Measurements from ENCODE around the gene SECISBP2L.

SECISBP2L gene

GRCh38 chr15:49044766-49045606 lies 1.3 kb downstream of the SECISBP2L start:
- no peak for TF ChIP-seq CTCF (IDR thresholded peaks at IDR 0.05; ENCODE audit: control extremely low read depth, extremely low read depth, low read depth, missing control alignments)
- CTCF ChIA-PET: interaction anchor here (1.1 to 1.9 kb wide), 6 partner anchors 9 to 105 kb away, joined by 3 to 4 read pairs (median 3); no protein-coding TSS in a partner anchor
- POLR2A ChIA-PET: no interaction called here
- DNase-seq (ENCODE audit: extremely low spot score): no peak

DNA sequence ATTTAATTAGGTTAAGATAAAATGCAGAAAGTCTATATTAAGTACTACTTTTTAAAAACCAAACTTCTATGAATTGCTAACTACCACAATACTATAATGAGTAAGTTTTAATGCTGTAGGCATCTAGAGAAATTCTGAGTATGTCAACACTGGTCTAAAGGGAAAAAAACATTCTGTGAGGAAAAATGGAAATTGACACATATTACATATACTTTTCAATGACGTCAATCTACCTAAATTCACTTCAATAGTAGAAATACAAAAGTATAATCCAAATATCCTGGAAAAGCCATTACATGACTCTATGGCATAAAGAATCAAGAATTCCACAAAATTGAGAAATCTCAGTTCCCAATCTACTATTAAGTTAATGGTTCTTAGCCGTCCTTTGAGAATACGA lies 2.2 kb downstream of the SECISBP2L start:
- no peak for DNase-seq (ENCODE audit: extremely low spot score)
- TF ChIP-seq CTCF (IDR thresholded peaks at IDR 0.05; ENCODE audit: control extremely low read depth, extremely low read depth, low read depth, missing control alignments): no peak
- ChIA-PET POLR2A (no interaction called here), CTCF (interaction anchor here (1.0 to 1.2 kb wide), 2 partner anchors 11 to 104 kb away, joined by 3 to 4 read pairs; no protein-coding TSS in a partner anchor)

DNA sequence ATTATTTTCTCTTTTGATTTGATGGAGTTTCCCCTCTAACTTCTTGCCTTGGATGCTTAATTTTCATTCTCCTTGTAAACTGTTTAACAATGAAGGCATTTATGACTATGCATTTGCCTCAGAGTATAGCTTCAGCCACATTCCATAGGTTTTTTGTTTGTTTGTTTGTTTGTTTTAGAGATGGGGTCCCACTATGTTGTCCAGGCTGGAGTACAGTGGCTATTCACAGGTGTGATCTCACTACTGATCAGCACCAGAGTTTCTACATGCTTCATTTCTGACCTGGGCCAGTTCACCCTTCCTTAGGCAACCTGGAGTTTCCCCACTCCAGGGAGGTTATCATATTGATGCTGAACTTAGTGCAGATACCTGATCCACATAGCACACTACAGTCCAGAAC lies 4.1 kb downstream of the SECISBP2L start:
- no peak for TF ChIP-seq CTCF (IDR thresholded peaks at IDR 0.05; ENCODE audit: control extremely low read depth, extremely low read depth, low read depth, missing control alignments)
- ChIA-PET CTCF (interaction anchor here (1.8 kb wide), 1 partner anchor 67 kb away, joined by 6 read pairs; no protein-coding TSS in a partner anchor), POLR2A (no interaction called here)
- no peak for DNase-seq (ENCODE audit: extremely low spot score)

- no peak for DNase-seq (ENCODE audit: extremely low spot score)
- ChIA-PET POLR2A (no interaction called here), CTCF (no interaction called here)
- no peak for TF ChIP-seq CTCF (IDR thresholded peaks at IDR 0.05; ENCODE audit: control extremely low read depth, extremely low read depth, low read depth, missing control alignments)
These were observed 4.8 kb downstream of the SECISBP2L start for GRCh38 chr15:49041426-49041825.

DNA sequence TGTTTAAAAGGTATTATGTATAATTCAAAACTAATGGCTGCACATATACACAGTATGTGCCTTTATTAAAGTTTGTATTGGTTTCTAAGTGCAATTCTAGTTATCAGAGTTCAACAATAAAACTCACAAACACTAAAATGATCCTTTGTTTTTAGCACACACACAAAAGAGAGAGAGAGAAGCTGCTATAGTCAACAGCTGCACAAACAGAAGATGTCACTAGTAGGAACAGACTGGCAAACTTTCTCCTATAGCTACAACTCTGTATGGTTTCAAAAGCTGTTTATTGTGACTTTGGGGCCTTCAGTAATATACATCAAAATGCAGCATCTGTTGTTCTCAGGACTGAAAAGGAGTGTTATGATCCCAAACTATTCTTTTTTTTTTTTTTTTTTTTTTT lies 6.1 kb downstream of the SECISBP2L start:
- DNase-seq (ENCODE audit: extremely low spot score): no peak
- POLR2A ChIA-PET: no interaction called here
- CTCF ChIA-PET: interaction anchor here (1.1 to 1.5 kb wide), 2 partner anchors 12 to 64 kb away, joined by 3 to 4 read pairs; no protein-coding TSS in a partner anchor
- TF ChIP-seq CTCF (IDR thresholded peaks at IDR 0.05; ENCODE audit: control extremely low read depth, extremely low read depth, low read depth, missing control alignments): no peak

- no peak for DNase-seq (ENCODE audit: extremely low spot score)
- TF ChIP-seq CTCF (IDR thresholded peaks at IDR 0.05; ENCODE audit: control extremely low read depth, extremely low read depth, low read depth, missing control alignments): no peak
- ChIA-PET CTCF (interaction anchor here (1.0 to 1.6 kb wide), 3 partner anchors 13 to 63 kb away, joined by 3 to 4 read pairs (median 3); no protein-coding TSS in a partner anchor), POLR2A (no interaction called here)
These were observed 7.9 kb downstream of the SECISBP2L start for GRCh38 chr15:49038382-49038781.
